K562 (cell line): ENCODE results near the gene CSNK1D. TPM values are rescaled to one million over a fixed set of nuclear protein-coding genes. Genes with fewer than 3 reads are reported as not detected.

ENCODE experiments used
- BMI1 ChIP-seq: fragments of 150-350 bp; IDR thresholded peaks from 2 replicates; pipeline ENCODE4 v1.6.1; 2014; ENCODE audit warnings: low read length
- CBFA2T3 ChIP-seq: fragments of 450-650 bp; IDR thresholded peaks from 2 replicates; pipeline ENCODE4 v1.6.1; 2017
- CC2D1A ChIP-seq: fragments of 450-650 bp; IDR thresholded peaks from 2 replicates; pipeline ENCODE4 v1.6.1; 2017; ENCODE audit warnings: mild to moderate bottlenecking
- E2F8 ChIP-seq: fragments of 450-650 bp; IDR thresholded peaks from 2 replicates; pipeline ENCODE4 v1.7.1; 2018; ENCODE audit warnings: mild to moderate bottlenecking, low read depth; ENCODE audit not compliant: partially characterized antibody
- ETS1 ChIP-seq: conservative IDR thresholded peaks from 2 replicates; pipeline ENCODE4 v1.6.1; 2011; ENCODE audit warnings: low read depth, mild to moderate bottlenecking, low read length; ENCODE audit not compliant: control insufficient read depth
- FIP1L1 ChIP-seq: fragments of 200-400 bp; formaldehyde crosslinking; IDR thresholded peaks from 2 replicates; pipeline ENCODE4 v1.6.1; 2018; ENCODE audit warnings: mild to moderate bottlenecking, low read depth, low read length; ENCODE audit not compliant: poor library complexity, severe bottlenecking
- FOXA3 ChIP-seq, 2 experiments: fragments of 450-650 bp in 1 of 2; sonication (generic) in 1 of 2; formaldehyde crosslinking; IDR thresholded peaks in 1 of 2; conservative IDR thresholded peaks in 1 of 2; 2 replicates each; pipeline versions ENCODE4 v1.4.0 to v1.8.0; 2020 to 2022; ENCODE audit warnings: mild to moderate bottlenecking in 2 of 2, missing genetic modification reagents in 1 of 2
- FOXK2 ChIP-seq, 2 experiments: fragments of 450-650 bp; IDR thresholded peaks in 1 of 2; conservative IDR thresholded peaks in 1 of 2; 2 replicates each; pipeline ENCODE4 v1.6.1; 2016; ENCODE audit warnings: low read depth in 2 of 2, mild to moderate bottlenecking in 1 of 2
- FUS ChIP-seq: fragments of 200-400 bp; formaldehyde crosslinking; optimal IDR thresholded peaks from 2 replicates; pipeline ENCODE3; 2017; ENCODE audit warnings: low read depth, low read length
- HNRNPUL1 ChIP-seq: fragments of 200-400 bp; formaldehyde crosslinking; IDR thresholded peaks from 2 replicates; pipeline ENCODE4 v1.6.1; 2017; ENCODE audit warnings: low read length
- HSF4 ChIP-seq: fragments of 250-450 bp; sonication (Bioruptor Pico); IDR thresholded peaks from 2 replicates; pipeline ENCODE4 v2.1.2; 2022; ENCODE audit warnings: mild to moderate bottlenecking, moderate library complexity, borderline replicate concordance
- JUN ChIP-seq, 2 experiments: sonication (generic) in 1 of 2; formaldehyde crosslinking in 1 of 2; IDR thresholded peaks; 2 replicates each; pipeline versions ENCODE4 v1.6.1 to v1.8.0; 2012 to 2022; ENCODE audit warnings: borderline replicate concordance in 2 of 2, mild to moderate bottlenecking in 2 of 2, improper control_type of control experiment in 1 of 2, low read depth in 1 of 2, low read length in 1 of 2, missing genetic modification reagents in 1 of 2
- NCOA2 ChIP-seq, 2 experiments: fragments of 450-650 bp; IDR thresholded peaks; 2 replicates each; pipeline ENCODE4 v1.6.1; 2018; ENCODE audit warnings: mild to moderate bottlenecking in 2 of 2, moderate library complexity in 1 of 2; ENCODE audit not compliant: partially characterized antibody in 2 of 2
- NCOR1 ChIP-seq: fragments of 450-650 bp; IDR thresholded peaks from 2 replicates; pipeline ENCODE4 v1.6.1; 2016; ENCODE audit warnings: mild to moderate bottlenecking, moderate library complexity
- NFATC3 ChIP-seq: fragments of 450-650 bp; IDR thresholded peaks from 2 replicates; pipeline ENCODE4 v1.6.1; 2017; ENCODE audit warnings: mild to moderate bottlenecking
- RBM14 ChIP-seq: fragments of 200-400 bp; formaldehyde crosslinking; IDR thresholded peaks from 2 replicates; pipeline ENCODE4 v1.6.1; 2018; ENCODE audit warnings: low read depth, mild to moderate bottlenecking, low read length, moderate library complexity, borderline replicate concordance; ENCODE audit not compliant: insufficient read depth
- SRSF9 ChIP-seq: fragments of 200-400 bp; formaldehyde crosslinking; IDR thresholded peaks from 2 replicates; pipeline ENCODE4 v1.6.1; 2017; ENCODE audit warnings: low read depth, low read length, borderline replicate concordance
- TCF7 ChIP-seq: sonication (generic); IDR thresholded peaks from 2 replicates; pipeline ENCODE4 v1.6.1; 2016; ENCODE audit warnings: antibody characterized with exemption, borderline replicate concordance
- TEAD2 ChIP-seq: fragments of 450-650 bp; IDR thresholded peaks from 2 replicates; pipeline ENCODE4 v1.6.1; 2016; ENCODE audit warnings: missing genetic modification characterization, control low read depth, missing compliant biosample characterization
- ZC3H4 ChIP-seq: sonication (generic); formaldehyde crosslinking; IDR thresholded peaks from 2 replicates; pipeline ENCODE4 v1.9.0; 2021; ENCODE audit warnings: missing genetic modification reagents, borderline replicate concordance
- ZC3H8 ChIP-seq: fragments of 450-650 bp; IDR thresholded peaks from 2 replicates; pipeline ENCODE4 v1.6.1; 2017
- ZFPM2 ChIP-seq: fragments of 250-450 bp; sonication (Bioruptor Pico); IDR thresholded peaks from 2 replicates; pipeline ENCODE4 v1.5.1; 2022; ENCODE audit warnings: mild to moderate bottlenecking
- ZNF277 ChIP-seq: fragments of 250-450 bp; sonication (Bioruptor Pico); IDR thresholded peaks from 2 replicates; pipeline ENCODE4 v1.8.0; 2022; ENCODE audit warnings: inconsistent platforms, mild to moderate bottlenecking, moderate library complexity, borderline replicate concordance
- polyA plus RNA-seq, 8 experiments: library from polyadenylated mRNA; depleted of rRNA in 4 of 8; stranded (reverse) in 5 of 8; unstranded in 3 of 8; fragments of >200 nt; fragmentation: Nextera tagmentation in 2 of 8; fragmentation: Illumina TruSeq in 1 of 8; extraction: Ambion mirVana in 2 of 8; extraction: Trizol in 1 of 8; gene quantifications; 2 replicates each; pipeline versions ENCODE4 v1.2.1 to v1.2.3, GENCODE V29; 2011 to 2014; ENCODE audit warnings: inconsistent platforms in 1 of 8, missing spikeins in 1 of 8
- total RNA-seq, 7 experiments: library from RNA; depleted of rRNA in 6 of 7; stranded (reverse); fragments of >200 nt in 6 of 7; fragmentation: Illumina TruSeq in 2 of 7; extraction: Trizol in 2 of 7; gene quantifications; 2 replicates each; pipeline versions ENCODE4 v1.2.1 to v1.2.3, GENCODE V29; 2011 to 2021; ENCODE audit warnings: low replicate concordance in 1 of 7

Gene CSNK1D
- total and polyA plus RNA-seq, 9 of the 15 experiments (the other 6 are each of a cell fraction or from before 2014, with no cell fraction given): 6.5 to 133 (median 41.3) TPM

DNA sequence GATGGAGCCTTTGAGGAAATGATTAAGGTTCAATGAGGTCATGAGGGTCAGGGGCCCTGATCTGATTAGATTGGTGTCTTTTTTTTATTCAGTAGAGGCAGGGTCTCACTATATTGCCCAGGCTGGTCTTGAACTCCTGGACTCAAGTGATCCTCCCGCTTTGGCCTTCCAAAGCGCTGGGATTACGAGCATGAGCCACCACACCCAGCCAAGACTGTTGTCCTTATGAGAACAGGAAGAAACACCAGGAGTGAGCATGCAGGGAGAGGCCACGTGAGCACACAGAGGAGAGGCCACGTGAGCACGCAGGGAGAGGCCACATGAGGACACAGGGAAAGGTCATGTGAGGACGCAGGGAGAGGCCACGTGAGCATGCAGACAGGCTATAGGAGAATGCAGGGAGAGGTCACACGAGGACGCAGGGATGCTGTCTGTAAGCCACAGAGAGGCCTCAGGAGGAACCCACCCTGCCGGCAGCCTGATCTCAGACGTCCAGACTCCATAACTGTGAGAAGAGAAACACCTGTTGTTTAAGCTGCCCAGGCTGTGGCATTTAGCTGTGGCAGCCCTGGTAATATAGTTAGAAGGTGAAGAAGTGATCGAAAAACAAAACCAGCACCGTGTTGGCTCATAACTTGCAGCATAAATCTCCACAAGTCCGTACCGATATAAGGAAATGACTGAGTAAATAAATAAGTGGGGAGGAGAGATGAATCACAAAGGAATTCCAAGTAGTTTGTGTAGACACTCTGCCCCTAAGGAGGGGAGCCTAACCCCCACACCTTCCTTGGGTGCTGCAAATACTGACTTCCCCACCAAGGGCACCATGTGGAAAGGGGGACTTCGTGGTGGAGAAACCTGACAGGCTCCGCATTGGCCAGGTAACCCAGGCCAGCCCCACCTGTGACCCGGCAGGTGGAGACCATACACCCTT lies 14.6 kb upstream of the CSNK1D start (continued):
- TF ChIP-seq JUN (IDR thresholded peaks at IDR 0.05; ENCODE audit: borderline replicate concordance, low read depth, low read length) (peak; percentile 92; the same call in 1 of the 2 replicates), JUN (CRISPR knock-in tag; IDR thresholded peaks at IDR 0.05; ENCODE audit: borderline replicate concordance) (no peak), FIP1L1 (no peak), FOXA3 (CRISPR knock-in tag; conservative IDR thresholded peaks at IDR 0.05 in 1 of 2, IDR thresholded peaks at IDR 0.05 in 1 of 2) (0 out of 4 replicates have a peak, but pooled peaks have one; percentile 14 to 41), ZC3H8 (no peak), CBFA2T3 (peak; percentile 64), NCOA2 (IDR thresholded peaks at IDR 0.05; ENCODE audit: partially characterized antibody in 2 of 2) (no peak), TEAD2 (tag) (no peak), ZNF277 (no peak), NFATC3 (no peak; the same call in none of the 2 replicates), SRSF9 (no peak), RBM14 (no peak), ETS1 (no peak), FOXK2 (conservative IDR thresholded peaks at IDR 0.05 in 1 of 2, IDR thresholded peaks at IDR 0.05 in 1 of 2; ENCODE audit: low read depth in 2 of 2) (peak; percentile 98 to 99), ZC3H4 (CRISPR knock-in tag) (no peak), HNRNPUL1 (no peak), ZFPM2 (CRISPR knock-in tag) (no peak), BMI1 (no peak), CC2D1A (no peak), E2F8 (no peak), NCOR1 (peak; percentile 97), HSF4 (no peak), TCF7 (no peak), FUS (no peak)
